Endothelial cell of umbilical vein (primary cell): Measurements from ENCODE around the gene CACTIN. TPM values are rescaled to one million over a fixed set of nuclear protein-coding genes. Genes with fewer than 3 reads are reported as not detected.

ENCODE experiments used
- BruUV-seq: library from RNA; stranded (reverse); fragments of 400-500 nt; replicated peaks from 2 replicates; lab custom pipeline; 2021; lab: Mats Ljungman, UMichigan
- CTCF ChIA-PET: fragments of 300-600, 350-600 bp; sonication (Branson Sonifier 250); formaldehyde crosslinking; loops from one replicate; lab custom pipeline; 2021; ENCODE audit warnings: antibody characterized with exemption, inconsistent platforms; lab: Charles Lee
- POLR2A ChIA-PET: fragments of 300-600, 350-600 bp; sonication (Branson Sonifier 250); formaldehyde crosslinking; loops from one replicate; lab custom pipeline; 2021; ENCODE audit warnings: antibody characterized with exemption, inconsistent platforms; lab: Charles Lee
- DNase-seq: peaks from one replicate; pipeline ENCODE4 v3.0.0-alpha.2; 2011; ENCODE audit warnings: low read depth, low spot score
- FAIRE-seq: peaks from 2 replicates; lab custom pipeline; 2011; peaks lifted over from hg19 to GRCh38; lab: Jason Lieb, UNC
- H2AFZ ChIP-seq: 2 replicates; pipeline ENCODE4 v1.6.0; 2012; ENCODE audit warnings: low read depth, low read length, control low read depth, inconsistent platforms
- H3K27ac ChIP-seq: 2 replicates; pipeline ENCODE4 v1.5.1; 2011; ENCODE audit warnings: low read depth, mild to moderate bottlenecking, control low read depth, low read length, moderate library complexity; ENCODE audit not compliant: insufficient read depth
- H3K27me3 ChIP-seq, 2 experiments: 2 replicates each; pipeline versions ENCODE4 v1.6.0 to v1.6.1; 2011; ENCODE audit warnings: low read length in 2 of 2, mixed read lengths in 1 of 2; ENCODE audit not compliant: control insufficient read depth in 2 of 2, insufficient read depth in 2 of 2
- H3K36me3 ChIP-seq, 2 experiments: 2 replicates in 1 of 2; 3 replicates in 1 of 2; pipeline ENCODE4 v1.5.1; 2011; ENCODE audit warnings: low read length in 2 of 2, mild to moderate bottlenecking in 1 of 2, moderate library complexity in 1 of 2; ENCODE audit not compliant: control insufficient read depth in 2 of 2, insufficient read depth in 2 of 2; ENCODE audit errors: extremely low read depth in 1 of 2
- H3K4me1 ChIP-seq: 3 replicates; pipeline ENCODE4 v1.5.1; 2011; ENCODE audit warnings: mild to moderate bottlenecking, low read length; ENCODE audit not compliant: control insufficient read depth, insufficient read depth; ENCODE audit errors: extremely low read depth
- H3K4me2 ChIP-seq: 2 replicates; pipeline ENCODE4 v1.6.1; 2011; ENCODE audit warnings: low read length, control low read depth, mixed read lengths; ENCODE audit not compliant: insufficient read depth
- H3K4me3 ChIP-seq, 3 experiments: fragments of 200-600 bp in 1 of 3; sonication (generic), shearing (Covaris generic) in 1 of 3; replicated peaks in 1 of 3; 2 replicates each; pipeline ENCODE4 v1.5.1; 2011 to 2016; ENCODE audit warnings: control low read depth in 3 of 3, low read length in 3 of 3, mild to moderate bottlenecking in 2 of 3, inconsistent platforms in 1 of 3, low read depth in 1 of 3, moderate library complexity in 1 of 3; ENCODE audit not compliant: insufficient read depth in 1 of 3
- H3K79me2 ChIP-seq: 2 replicates; pipeline ENCODE4 v1.6.0; 2012; ENCODE audit warnings: low read length, inconsistent platforms; ENCODE audit not compliant: control insufficient read depth, insufficient read depth
- H3K9ac ChIP-seq: replicated peaks from 2 replicates; pipeline ENCODE3; 2011; ENCODE audit warnings: low read length, control low read depth; ENCODE audit not compliant: insufficient read depth; ENCODE audit errors: extremely low read depth
- H3K9me1 ChIP-seq: replicated peaks from 3 replicates; pipeline ENCODE4 v1.6.0; 2011; ENCODE audit warnings: mild to moderate bottlenecking, low read length; ENCODE audit not compliant: control insufficient read depth, insufficient read depth; ENCODE audit errors: extremely low read depth
- H3K9me3 ChIP-seq: replicated peaks from 2 replicates; pipeline ENCODE4 v1.5.1; 2012; ENCODE audit warnings: low read length, inconsistent platforms; ENCODE audit not compliant: control insufficient read depth, insufficient read depth
- H4K20me1 ChIP-seq: replicated peaks from 2 replicates; pipeline ENCODE3; 2011; ENCODE audit warnings: mild to moderate bottlenecking, low read length; ENCODE audit not compliant: control insufficient read depth, insufficient read depth; ENCODE audit errors: extremely low read depth
- CTCF ChIP-seq, 2 donors: IDR thresholded peaks; 1 replicate in 1 of 2; 2 replicates in 1 of 2; pipeline ENCODE4 v1.5.1; 2011; ENCODE audit warnings: low read length in 2 of 2, mild to moderate bottlenecking in 2 of 2, moderate library complexity in 2 of 2, control low read depth in 1 of 2, inconsistent platforms in 1 of 2, low read depth in 1 of 2; ENCODE audit not compliant: insufficient read depth in 1 of 2; ENCODE audit errors: extremely low read depth in 1 of 2
- EZH2 ChIP-seq: IDR thresholded peaks from 2 replicates; pipeline ENCODE4 v1.6.1; 2012; ENCODE audit warnings: borderline replicate concordance, low read depth, mild to moderate bottlenecking, moderate library complexity, low read length, inconsistent platforms; ENCODE audit not compliant: severe bottlenecking
- FOS ChIP-seq: IDR thresholded peaks from 2 replicates; pipeline ENCODE4 v1.6.1; 2011; ENCODE audit warnings: mild to moderate bottlenecking, low read length, moderate library complexity, borderline replicate concordance; ENCODE audit not compliant: insufficient read depth
- GATA2 ChIP-seq: IDR thresholded peaks from 2 replicates; pipeline ENCODE4 v1.7.0; 2011; ENCODE audit warnings: low read depth, mild to moderate bottlenecking, moderate library complexity, mixed read lengths, low read length; ENCODE audit not compliant: insufficient read length, insufficient read depth
- JUN ChIP-seq: IDR thresholded peaks from 2 replicates; pipeline ENCODE4 v1.6.1; 2011; ENCODE audit warnings: borderline replicate concordance, low read depth; ENCODE audit not compliant: insufficient read length, insufficient read depth
- MAX ChIP-seq: IDR thresholded peaks from 2 replicates; pipeline ENCODE4 v1.6.1; 2011; ENCODE audit not compliant: insufficient read depth, insufficient read length
- MYC ChIP-seq: IDR thresholded peaks from one replicate; pipeline ENCODE4 v1.6.1; 2011; ENCODE audit warnings: mild to moderate bottlenecking, low read depth, low read length
- POLR2A ChIP-seq: IDR thresholded peaks from 2 replicates; pipeline ENCODE4 v1.6.1; 2012; ENCODE audit warnings: low read depth, mild to moderate bottlenecking, control low read depth, low read length
- POLR2AphosphoS5 ChIP-seq: IDR thresholded peaks from 2 replicates; pipeline ENCODE4 v1.6.1; 2012; ENCODE audit warnings: low read depth, mild to moderate bottlenecking, control low read depth, low read length, moderate library complexity; ENCODE audit not compliant: insufficient read depth
- dilution Hi-C: fragments of 300-500 bp; cut with MboI; formaldehyde crosslinking; loops from one replicate; pipeline ENCODE4 v1.15.0; 2019; ENCODE audit warnings: low sequenced_read_pairs; ENCODE audit not compliant: extremely low pct_ligation_motif_present
- intact Hi-C: fragments of 100-400 bp; cut with micrococcal nuclease; formaldehyde crosslinking; loops from one replicate; pipeline ENCODE4 v1.10.0; 2022
- polyA plus RNA-seq, 4 experiments: library from polyadenylated mRNA; depleted of rRNA in 3 of 4; stranded (reverse) in 3 of 4; unstranded in 1 of 4; fragments of >200 nt; gene quantifications; 2 replicates each; pipeline versions ENCODE4 v1.2.1 to v1.2.3, GENCODE V29; 2011 to 2012; ENCODE audit warnings: missing spikeins in 1 of 4
- total RNA-seq: library from RNA; stranded (reverse); gene quantifications from 2 replicates; pipeline ENCODE4 v1.2.3, GENCODE V29; 2021

CACTIN gene
- total and polyA plus RNA-seq, 2 donors (not counting 3 experiments of a cell fraction or from before 2014, with no cell fraction given): 29.7 to 36.1 TPM

- ChIA-PET CTCF (interaction anchor here (1.4 kb wide), 1 partner anchor 9 kb away, joined by 3 read pairs; no protein-coding TSS in a partner anchor), POLR2A (no interaction called here)
- H2AFZ ChIP-seq: no peak overlapping the region
- H4K20me1 ChIP-seq: no peaks in the 10 kb centered on the region
- no peaks in the 10 kb centered on the region for H3K79me2 ChIP-seq
- no peak overlapping the region for H3K27ac ChIP-seq
- H3K36me3 ChIP-seq: no peaks in the 10 kb centered on the region
- DNase-seq (no peak), FAIRE-seq (no peak)
- no peak overlapping the region for H3K4me2 ChIP-seq
- H3K4me3 ChIP-seq: no peak overlapping the region
- H3K9me1 ChIP-seq: no peaks in the 10 kb centered on the region
- peaks cover under 1% of the 10 kb centered on the region for H3K4me1 ChIP-seq
- BruUV-seq: no TSS peak
- TF ChIP-seq MAX (no peak), MYC (no peak), EZH2 (no peak), JUN (no peak), POLR2AphosphoS5 (no peak), POLR2A (no peak), CTCF (IDR thresholded peaks at IDR 0.05; ENCODE audit: extremely low read depth in 1 of 2, insufficient read depth in 1 of 2, low read depth in 1 of 2, low read length in 2 of 2) (no peak), GATA2 (no peak), FOS (no peak)
- dilution Hi-C loops (no loop called here), intact Hi-C loops (no loop called here)
- H3K9me3 ChIP-seq: no peaks in the 10 kb centered on the region
- no peak overlapping the region for H3K9ac ChIP-seq
- no peaks in the 10 kb centered on the region for H3K27me3 ChIP-seq
Observed at GRCh38 chr19:3601021-3601420, 25.6 kb downstream of the CACTIN start.
